ENCODE results near the gene KIF23.

Gene KIF23

GRCh38 chr15:69434679-69435078, 20.5 kb downstream of the KIF23 start:
- Histone ChIP-seq H4K20me1 (ENCODE audit: insufficient read depth, low read length) (no peaks in the 10 kb centered on the region), H3K27ac (ENCODE audit: low read length) (no peak overlapping the region), H2AFZ (ENCODE audit: low read length) (no peak overlapping the region), H3K4me3 (ENCODE audit: low read length) (no peak overlapping the region), H3K9ac (ENCODE audit: low read length) (no peak overlapping the region), H3K36me3 (replicated peaks; ENCODE audit: insufficient read depth, low read length) (peaks cover 30% of the 10 kb centered on the region), H3K9me3 (replicated peaks; ENCODE audit: insufficient read depth, low read length) (no peaks in the 10 kb centered on the region), H3K4me2 (ENCODE audit: low read depth, low read length) (no peak overlapping the region), H3F3A (ENCODE audit: insufficient read depth, low read length) (no peaks in the 10 kb centered on the region), H3K79me2 (ENCODE audit: low read length) (peaks cover 26% of the 10 kb centered on the region; the same call in 1 of the 2 replicates), H3K9me2 (replicated peaks; ENCODE audit: insufficient read depth, low read length) (no peaks in the 10 kb centered on the region), H3K4me1 (ENCODE audit: low read length) (no peaks in the 10 kb centered on the region), H3K27me3 (replicated peaks; ENCODE audit: insufficient read depth, low read length) (no peaks in the 10 kb centered on the region)
- TF ChIP-seq EZH2 (optimal IDR thresholded peaks at IDR 0.05; ENCODE audit: low read depth, low read length) = no peak
- no peak for TF ChIP-seq CTCF (IDR thresholded peaks at IDR 0.05; ENCODE audit: low read length)
- DNase-seq = no peak

DNA sequence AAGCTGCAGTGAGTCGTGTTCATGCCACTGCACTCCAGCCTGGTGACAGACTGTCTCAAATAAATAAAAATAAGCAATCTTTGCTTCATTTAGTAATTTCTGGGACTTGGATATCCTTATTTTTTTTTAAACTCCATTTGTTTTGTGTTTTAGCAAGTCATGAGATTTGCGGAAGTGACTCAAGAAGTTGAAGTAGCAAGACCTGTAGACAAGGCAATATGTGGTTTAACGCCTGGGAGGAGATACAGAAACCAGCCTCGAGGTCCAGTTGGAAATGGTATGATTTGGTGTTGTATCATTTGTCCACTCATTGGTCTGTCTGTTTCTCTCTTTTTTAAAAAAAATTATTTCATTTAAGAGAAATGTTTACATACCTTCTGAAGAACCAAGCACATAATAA, 21.8 kb downstream of the KIF23 start:
- Histone ChIP-seq H3K4me2 (ENCODE audit: low read depth, low read length) (no peak overlapping the region), H3F3A (ENCODE audit: insufficient read depth, low read length) (no peaks in the 10 kb centered on the region), H3K9me3 (replicated peaks; ENCODE audit: insufficient read depth, low read length) (no peaks in the 10 kb centered on the region), H3K9ac (ENCODE audit: low read length) (no peak overlapping the region), H3K27ac (ENCODE audit: low read length) (no peak overlapping the region), H4K20me1 (ENCODE audit: insufficient read depth, low read length) (no peaks in the 10 kb centered on the region), H3K4me1 (ENCODE audit: low read length) (no peaks in the 10 kb centered on the region), H3K4me3 (ENCODE audit: low read length) (no peak overlapping the region), H3K9me2 (replicated peaks; ENCODE audit: insufficient read depth, low read length) (no peaks in the 10 kb centered on the region), H3K79me2 (ENCODE audit: low read length) (0 out of 2 replicates have a peak, but pooled peaks cover 19% of the 10 kb centered on the region), H3K36me3 (replicated peaks; ENCODE audit: insufficient read depth, low read length) (peaks cover 33% of the 10 kb centered on the region), H3K27me3 (replicated peaks; ENCODE audit: insufficient read depth, low read length) (no peaks in the 10 kb centered on the region), H2AFZ (ENCODE audit: low read length) (no peak overlapping the region)
- TF ChIP-seq EZH2 (optimal IDR thresholded peaks at IDR 0.05; ENCODE audit: low read depth, low read length) = no peak
- no peak for DNase-seq

DNA sequence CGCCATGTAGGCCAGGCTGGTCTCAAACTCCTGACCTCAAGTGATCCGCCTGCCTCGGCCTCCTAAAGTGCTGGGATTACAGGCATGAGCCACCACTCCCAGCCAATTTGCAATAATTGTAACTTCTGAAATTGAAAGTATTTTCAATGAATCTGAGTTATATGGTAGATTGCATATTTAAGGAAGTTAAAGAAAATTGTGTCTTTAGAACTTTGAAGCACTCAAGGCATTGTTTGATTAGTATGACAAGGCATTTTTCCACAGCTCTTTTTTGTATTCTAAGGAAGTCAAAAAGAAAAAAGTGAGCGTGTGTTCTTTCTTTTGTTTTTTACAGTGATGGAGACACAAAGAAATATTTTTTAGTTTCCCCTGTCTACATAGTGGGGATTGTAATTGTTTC, 22.8 kb downstream of the KIF23 start:
- H3K27me3 ChIP-seq (replicated peaks; ENCODE audit: insufficient read depth, low read length) = no peaks in the 10 kb centered on the region
- H3F3A ChIP-seq (ENCODE audit: insufficient read depth, low read length) = no peaks in the 10 kb centered on the region
- no peak overlapping the region for H3K9ac ChIP-seq (ENCODE audit: low read length)
- H3K79me2 ChIP-seq (ENCODE audit: low read length) = 0 out of 2 replicates have a peak, but pooled peaks cover 19% of the 10 kb centered on the region
- H3K4me3 ChIP-seq (ENCODE audit: low read length) = no peak overlapping the region
- no peak overlapping the region for H3K27ac ChIP-seq (ENCODE audit: low read length)
- H3K4me1 ChIP-seq (ENCODE audit: low read length) = no peaks in the 10 kb centered on the region
- H3K36me3 ChIP-seq (replicated peaks; ENCODE audit: insufficient read depth, low read length) = peaks cover 33% of the 10 kb centered on the region
- H4K20me1 ChIP-seq (ENCODE audit: insufficient read depth, low read length) = no peaks in the 10 kb centered on the region
- no peak for TF ChIP-seq EZH2phosphoT487 (IDR thresholded peaks at IDR 0.05; ENCODE audit: low read length)
- TF ChIP-seq EZH2 (optimal IDR thresholded peaks at IDR 0.05; ENCODE audit: low read depth, low read length) = no peak
- no peak for TF ChIP-seq CTCF (IDR thresholded peaks at IDR 0.05; ENCODE audit: low read length)
- H2AFZ ChIP-seq (ENCODE audit: low read length) = no peak overlapping the region
- no peaks in the 10 kb centered on the region for H3K9me3 ChIP-seq (replicated peaks; ENCODE audit: insufficient read depth, low read length)
- no peak overlapping the region for H3K4me2 ChIP-seq (ENCODE audit: low read depth, low read length)
- no peaks in the 10 kb centered on the region for H3K9me2 ChIP-seq (replicated peaks; ENCODE audit: insufficient read depth, low read length)
- no peak for DNase-seq

DNA sequence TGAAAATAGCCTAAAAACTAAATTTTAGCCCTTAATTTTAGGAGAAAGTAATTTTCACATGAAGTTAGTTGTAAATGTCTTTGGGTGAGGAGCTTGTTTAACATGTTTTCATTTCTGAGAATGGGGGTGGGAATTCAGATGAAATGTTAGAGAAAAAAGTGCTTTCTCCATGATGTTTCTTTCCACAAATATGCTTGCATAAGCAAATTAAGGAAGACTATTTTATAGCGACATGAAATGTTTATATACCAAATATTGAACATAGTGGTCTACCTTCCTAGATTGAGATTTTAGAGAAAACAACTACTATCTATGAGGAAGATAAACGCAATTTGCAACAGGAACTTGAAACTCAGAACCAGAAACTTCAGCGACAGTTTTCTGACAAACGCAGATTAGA, 25.5 kb downstream of the KIF23 start:
- no peaks in the 10 kb centered on the region for H4K20me1 ChIP-seq (ENCODE audit: insufficient read depth, low read length)
- no peak overlapping the region for H3K4me2 ChIP-seq (ENCODE audit: low read depth, low read length)
- no peaks in the 10 kb centered on the region for H3F3A ChIP-seq (ENCODE audit: insufficient read depth, low read length)
- no peaks in the 10 kb centered on the region for H3K9me3 ChIP-seq (replicated peaks; ENCODE audit: insufficient read depth, low read length)
- H2AFZ ChIP-seq (ENCODE audit: low read length) = no peak overlapping the region
- DNase-seq = no peak
- H3K9ac ChIP-seq (ENCODE audit: low read length) = no peak overlapping the region
- no peak overlapping the region for H3K4me3 ChIP-seq (ENCODE audit: low read length)
- TF ChIP-seq CTCF (IDR thresholded peaks at IDR 0.05; ENCODE audit: low read length) (no peak), EZH2phosphoT487 (IDR thresholded peaks at IDR 0.05; ENCODE audit: low read length) (no peak), EZH2 (optimal IDR thresholded peaks at IDR 0.05; ENCODE audit: low read depth, low read length) (no peak)
- H3K27ac ChIP-seq (ENCODE audit: low read length) = no peak overlapping the region
- no peaks in the 10 kb centered on the region for H3K27me3 ChIP-seq (replicated peaks; ENCODE audit: insufficient read depth, low read length)
- H3K36me3 ChIP-seq (replicated peaks; ENCODE audit: insufficient read depth, low read length) = peaks cover 33% of the 10 kb centered on the region
- H3K79me2 ChIP-seq (ENCODE audit: low read length) = 0 out of 2 replicates have a peak, but pooled peaks cover 10% of the 10 kb centered on the region
- H3K9me2 ChIP-seq (replicated peaks; ENCODE audit: insufficient read depth, low read length) = no peaks in the 10 kb centered on the region
- no peaks in the 10 kb centered on the region for H3K4me1 ChIP-seq (ENCODE audit: low read length)

Measured in MM.1S (cell line).